GM21576 (cell line): Measurements from ENCODE around the gene C18orf32.
"Not testable (repeated sequence)": the region's sequence is repeated elsewhere in the genome, so short reads cannot be mapped to it uniquely, and the experiment has no call there.

Source experiments
- ATAC-seq: cut with Tn5 transposase; IDR thresholded peaks from one replicate; pipeline ENCODE4 v1.9.1; 2021; ENCODE audit warnings: mild to moderate bottlenecking, moderate library complexity; ENCODE audit not compliant: unreplicated experiment

C18orf32 gene

DNA sequence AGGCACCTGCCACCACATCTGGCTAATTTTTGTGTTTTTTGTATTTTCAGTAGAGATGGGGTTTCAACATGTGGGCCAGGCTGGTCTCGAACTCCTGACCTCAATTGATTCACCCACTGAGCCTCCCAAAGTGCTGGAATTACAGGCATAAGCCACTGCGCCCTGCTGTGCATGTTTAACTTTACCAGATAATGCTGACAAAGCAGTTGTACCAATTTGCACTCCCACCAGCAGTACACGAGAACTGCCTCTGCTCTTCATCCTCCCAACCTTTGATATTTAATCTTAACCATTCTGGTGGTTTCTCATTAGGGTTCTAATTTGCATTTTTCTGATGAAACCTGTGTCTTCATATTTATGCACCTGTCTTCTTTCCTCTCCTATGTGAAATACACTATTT is 14.6 kb downstream of the C18orf32 start:
- no peak for ATAC-seq

GRCh38 chr18:49471532-49471931 is 15.5 kb downstream of the C18orf32 start:
- ATAC-seq = no peak

DNA sequence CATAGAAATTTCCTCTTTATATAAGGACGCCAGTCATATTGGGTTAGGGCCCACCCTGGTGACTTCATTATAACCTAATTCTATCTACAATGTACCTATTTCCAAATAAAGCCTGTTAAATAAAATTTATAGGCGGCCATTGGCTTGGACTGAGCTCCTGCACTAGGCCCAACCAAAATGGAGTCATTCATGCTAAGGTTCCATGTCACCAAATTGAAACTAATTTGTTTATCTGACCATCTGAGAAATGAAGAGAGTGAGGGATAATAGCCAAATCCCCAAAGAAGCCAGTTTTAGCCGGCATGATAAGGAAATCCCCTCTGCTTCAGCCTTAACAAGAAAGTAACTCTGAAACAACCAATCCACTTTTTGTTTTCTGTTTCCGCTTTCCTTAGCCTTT is 19.4 kb downstream of the C18orf32 start:
- ATAC-seq = no peak

DNA sequence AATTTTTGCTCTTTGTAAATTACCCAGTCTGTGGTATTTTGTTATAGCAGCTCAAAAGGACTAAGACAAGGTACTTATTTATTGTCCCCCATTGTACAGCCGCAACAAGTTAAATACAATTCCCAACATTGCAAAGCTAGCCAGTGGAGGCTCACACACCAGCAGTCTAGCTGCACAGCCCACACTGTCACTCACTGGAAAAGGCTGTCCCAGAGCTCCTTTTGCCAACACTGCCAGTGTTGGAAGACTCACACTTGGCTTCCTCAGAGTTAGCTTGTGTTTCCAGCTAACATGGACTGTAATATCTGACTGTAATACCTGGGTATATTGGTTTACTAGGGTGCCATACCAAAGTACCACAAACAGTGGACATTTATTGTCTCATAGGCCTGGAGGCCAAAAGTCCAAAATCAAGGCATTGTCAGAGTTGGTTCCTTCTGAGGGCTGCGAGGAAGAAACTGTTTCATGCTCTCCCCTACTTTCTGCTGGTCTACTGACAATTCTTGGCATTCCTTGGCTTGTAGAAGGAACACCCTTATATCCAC is 19.9 kb downstream of the C18orf32 start:
- no peak for ATAC-seq

DNA sequence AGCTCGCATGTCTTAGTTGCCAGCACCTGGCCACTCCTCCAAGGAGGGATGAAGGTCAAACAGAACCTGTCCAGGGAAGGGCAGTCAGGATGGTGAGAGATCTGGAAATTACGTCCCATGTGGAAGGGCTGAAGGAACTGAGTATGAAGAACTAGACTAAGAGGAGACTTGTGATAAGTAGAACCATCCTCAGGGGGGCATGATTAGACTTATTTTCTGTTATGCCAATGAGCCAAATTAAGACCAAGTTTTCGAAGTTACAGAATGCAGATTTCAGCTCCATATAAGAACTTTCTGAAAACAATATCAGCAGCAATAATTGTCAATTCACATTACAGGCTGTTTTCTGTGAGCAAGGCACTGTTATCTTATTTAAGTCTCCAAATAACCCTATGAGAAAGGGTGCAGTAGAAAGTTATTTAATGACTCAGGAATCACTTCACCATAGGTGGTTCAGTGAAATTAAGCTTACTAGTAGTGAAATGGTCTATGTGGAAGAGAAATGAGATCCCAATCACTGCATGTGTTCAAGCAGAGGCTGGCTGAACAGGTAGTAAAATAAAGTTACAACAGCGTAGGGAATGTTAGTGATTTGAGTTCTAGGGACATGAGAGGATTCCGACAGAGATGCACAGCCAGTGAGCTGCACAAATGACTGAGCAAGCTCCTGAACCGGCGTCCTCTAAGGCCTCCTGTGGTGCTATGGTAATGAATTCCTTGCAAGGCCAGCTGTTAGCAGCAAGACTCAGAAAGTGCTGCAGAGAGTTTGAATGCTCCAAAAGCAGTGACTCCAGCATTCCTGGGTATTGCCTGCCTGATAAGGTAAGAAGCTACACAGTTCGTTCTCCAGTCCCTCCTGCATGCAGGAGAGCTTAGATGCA is 22.1 kb downstream of the C18orf32 start:
- ATAC-seq = no peak

DNA sequence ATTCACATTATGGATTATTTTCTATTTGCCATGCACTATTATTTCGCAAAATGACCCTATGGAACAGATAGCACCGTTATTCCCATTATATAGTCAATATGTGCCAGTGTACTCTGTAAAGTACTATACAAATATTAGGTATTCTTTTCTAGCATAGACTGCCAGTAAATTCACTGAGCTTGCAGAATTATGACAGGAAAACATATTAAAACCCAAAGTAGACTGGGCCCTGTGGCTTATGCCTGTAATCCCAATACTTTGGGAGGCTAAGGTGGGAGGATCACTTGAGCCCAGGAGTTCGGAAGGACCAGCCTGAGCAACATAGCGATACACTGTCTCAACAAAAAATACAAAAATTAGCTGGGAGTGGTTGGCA is 25.4 kb downstream of the C18orf32 start:
- ATAC-seq = no peak

- ATAC-seq = no peak
These were observed 25.9 kb downstream of the C18orf32 start for GRCh38 chr18:49460976-49461601.

DNA sequence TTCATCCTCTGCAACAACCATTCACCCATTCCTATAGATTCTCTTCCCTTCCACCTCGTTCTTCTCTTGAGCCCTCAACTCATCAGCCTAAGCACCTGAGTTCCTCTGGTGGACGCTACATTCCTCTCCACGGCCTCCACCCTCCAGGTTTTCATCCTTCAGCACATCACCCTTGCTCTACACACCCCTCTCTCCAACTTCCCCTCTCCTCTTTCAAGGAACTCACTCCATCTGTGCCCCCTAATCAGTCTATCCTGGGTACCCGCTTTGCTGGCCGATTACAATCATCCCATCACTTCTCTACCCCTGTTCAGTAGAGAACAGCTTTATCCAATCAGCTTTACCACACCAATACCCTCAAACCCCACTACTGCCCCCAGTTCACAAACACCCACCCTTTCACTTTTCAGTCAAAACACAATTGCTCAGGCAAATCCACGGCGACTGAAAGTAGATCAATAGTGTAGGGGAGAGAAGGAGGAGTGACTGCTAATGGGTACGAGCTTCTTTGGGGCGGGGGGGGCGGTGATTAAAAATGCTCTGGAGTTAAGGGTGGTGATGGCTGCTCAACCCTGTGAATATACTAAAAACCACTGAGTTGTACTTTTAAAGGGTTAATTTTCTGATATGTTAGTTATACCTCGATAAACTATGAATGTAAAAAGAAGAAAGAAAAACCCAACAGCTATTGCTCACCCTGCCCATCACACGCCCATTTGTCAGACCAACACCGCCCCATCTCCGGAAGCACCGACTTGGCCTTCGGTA is 27.4 kb downstream of the C18orf32 start:
- peak; percentile 31 for ATAC-seq

- no peak for ATAC-seq
These were observed 29.4 kb downstream of the C18orf32 start for GRCh38 chr18:49457616-49458015.

DNA sequence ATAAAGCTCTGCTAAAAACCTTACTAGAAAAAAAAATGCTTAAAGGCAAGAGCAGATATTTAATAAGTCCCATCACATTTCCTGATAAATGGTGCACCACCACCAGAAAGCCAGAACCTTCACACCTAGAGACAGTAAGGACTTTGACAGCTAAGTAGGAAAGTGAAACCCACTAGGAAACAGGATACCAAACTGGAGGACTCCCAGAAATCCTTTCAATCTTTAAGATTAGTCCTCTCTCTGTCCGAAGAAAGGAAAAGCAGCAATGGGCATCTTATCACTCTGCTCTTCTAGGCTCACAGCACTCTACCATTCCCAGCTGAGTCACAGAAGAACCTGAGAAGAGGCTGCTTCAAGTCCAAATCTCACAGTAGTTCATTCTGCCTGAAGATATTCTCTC is 30.2 kb downstream of the C18orf32 start:
- no peak for ATAC-seq

GRCh38 chr18:49452534-49452933 is 34.5 kb downstream of the C18orf32 start:
- not testable (repeated sequence) for ATAC-seq

DNA sequence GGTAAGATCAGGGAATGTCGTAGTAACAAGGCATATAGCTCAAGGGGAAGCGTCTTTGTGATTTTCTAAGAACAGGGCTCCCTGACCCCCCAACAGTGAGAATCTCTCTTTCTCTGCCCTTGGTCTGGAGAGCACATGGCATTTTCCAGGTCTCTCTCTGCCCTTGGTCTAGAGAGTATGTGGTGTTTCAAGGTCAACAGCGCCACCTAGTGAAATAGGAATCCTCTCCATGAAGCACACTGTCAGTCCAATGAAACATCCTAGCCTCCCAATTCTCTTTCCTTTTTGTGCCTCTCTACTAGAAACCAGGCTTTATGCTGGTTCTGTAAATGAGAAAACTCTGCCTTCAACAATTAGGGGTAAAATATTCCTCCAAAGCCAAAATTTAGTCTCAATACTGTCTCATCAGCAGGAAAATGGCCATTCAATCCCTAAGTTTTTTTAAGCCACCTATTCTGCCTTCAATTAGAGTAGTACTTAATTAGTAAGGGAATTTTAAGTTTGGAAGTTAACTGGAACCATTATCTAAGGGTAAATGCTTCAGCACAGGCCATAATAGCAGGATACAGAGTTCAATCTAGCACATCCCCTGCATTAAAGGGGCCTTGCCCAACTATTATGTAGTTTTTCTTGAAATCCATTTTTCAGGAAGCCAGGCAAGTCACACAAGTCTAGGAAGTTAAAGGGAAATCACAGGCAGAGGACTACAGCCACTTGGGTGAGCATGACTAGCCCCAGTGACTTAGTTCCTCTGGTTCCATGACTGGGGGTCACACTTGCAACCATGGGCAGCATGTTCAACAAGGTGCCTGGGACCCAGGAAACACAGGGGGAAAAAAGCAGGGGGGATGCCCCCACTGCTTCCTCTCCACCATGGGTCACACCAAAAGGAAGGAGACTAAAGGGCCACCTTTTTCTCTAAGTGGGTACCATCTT is 39.0 kb downstream of the C18orf32 start:
- ATAC-seq = no peak

- no peak for ATAC-seq
These were observed 40.6 kb downstream of the C18orf32 start for GRCh38 chr18:49446481-49446880.

DNA sequence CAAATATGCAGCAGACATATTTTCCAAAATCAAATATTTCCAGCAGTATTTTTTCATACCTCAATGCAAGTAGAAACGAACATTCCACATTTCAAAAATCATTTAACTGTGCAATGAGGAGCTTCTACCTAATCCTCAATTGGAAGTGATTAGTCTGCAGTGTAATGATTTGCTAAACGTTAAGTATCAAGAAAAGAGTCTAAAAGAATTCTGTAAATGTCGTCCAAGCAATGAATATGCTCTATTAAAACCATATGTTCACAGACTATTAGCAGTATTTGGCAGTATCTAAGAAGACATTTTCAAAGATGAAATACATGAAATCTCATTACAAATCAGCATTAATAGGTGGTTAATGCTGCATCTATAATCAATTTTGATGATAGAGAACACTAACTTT is 42.5 kb downstream of the C18orf32 start:
- ATAC-seq = no peak

- ATAC-seq = no peak
These were observed 43.2 kb downstream of the C18orf32 start for GRCh38 chr18:49443837-49444236.

DNA sequence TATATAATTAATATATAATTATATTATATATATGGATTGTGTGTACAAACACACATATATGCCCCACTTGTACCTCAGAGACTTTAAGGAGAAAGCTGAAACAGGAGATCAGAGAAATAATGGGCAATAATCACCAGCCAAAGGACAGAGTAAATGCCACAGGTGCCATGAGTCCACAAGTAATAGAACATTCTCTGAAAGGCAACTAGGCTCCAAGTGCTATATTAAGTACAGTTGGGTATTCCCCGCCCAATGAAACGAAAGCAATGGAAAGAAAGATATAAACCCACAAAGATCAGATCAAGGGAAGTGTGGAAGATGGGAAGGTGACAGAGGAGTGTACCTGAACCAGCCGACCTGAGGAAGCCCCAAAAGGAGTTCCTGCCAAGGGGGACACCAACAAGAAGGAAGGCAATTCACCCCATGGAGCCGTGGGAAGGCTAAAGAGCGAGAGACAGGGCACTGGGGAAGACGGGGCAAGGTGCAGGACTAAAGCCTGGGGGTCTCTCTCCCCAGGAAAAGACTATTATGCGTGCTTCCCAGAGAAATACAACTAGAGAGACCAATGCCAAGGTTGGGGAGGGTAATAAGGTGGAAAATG is 45.6 kb downstream of the C18orf32 start:
- ATAC-seq = no peak

GRCh38 chr18:49435170-49435569 is 51.9 kb downstream of the C18orf32 start:
- no peak for ATAC-seq

DNA sequence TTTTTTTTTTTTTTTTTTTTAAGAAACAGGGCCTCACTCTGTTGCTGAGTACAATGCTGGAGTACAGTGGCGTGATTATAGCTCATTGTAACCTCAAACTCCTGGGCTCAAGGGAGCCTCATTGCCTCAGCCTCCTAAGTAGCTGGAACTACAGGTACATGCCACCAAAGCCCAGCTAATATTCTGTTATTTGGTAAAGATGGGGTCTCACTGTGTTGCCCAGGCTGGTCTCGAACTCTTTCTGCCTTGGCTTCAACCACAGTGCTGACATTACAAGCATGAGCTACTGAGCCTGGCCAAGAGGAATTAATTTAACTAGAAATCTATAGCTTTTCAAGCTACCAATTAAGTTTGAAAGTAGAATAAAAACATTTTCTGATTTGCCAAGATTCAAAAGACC is 54.4 kb downstream of the C18orf32 start:
- ATAC-seq = no peak

- no peak for ATAC-seq
These were observed 55.7 kb downstream of the C18orf32 start for GRCh38 chr18:49431165-49431962.
